GM20431 (cell line): ENCODE results near the gene CBS.
"Not testable (repeated sequence)": the region's sequence is repeated elsewhere in the genome, so short reads cannot be mapped to it uniquely, and the experiment has no call there.

ENCODE experiments used
- in situ Hi-C: fragments of 300-500 bp; cut with MseI, MboI; formaldehyde crosslinking; loops from one replicate; pipeline ENCODE4 v1.15.0; 2020; ENCODE audit warnings: low sequenced_read_pairs; ENCODE audit not compliant: unreplicated experiment

CBS gene

DNA sequence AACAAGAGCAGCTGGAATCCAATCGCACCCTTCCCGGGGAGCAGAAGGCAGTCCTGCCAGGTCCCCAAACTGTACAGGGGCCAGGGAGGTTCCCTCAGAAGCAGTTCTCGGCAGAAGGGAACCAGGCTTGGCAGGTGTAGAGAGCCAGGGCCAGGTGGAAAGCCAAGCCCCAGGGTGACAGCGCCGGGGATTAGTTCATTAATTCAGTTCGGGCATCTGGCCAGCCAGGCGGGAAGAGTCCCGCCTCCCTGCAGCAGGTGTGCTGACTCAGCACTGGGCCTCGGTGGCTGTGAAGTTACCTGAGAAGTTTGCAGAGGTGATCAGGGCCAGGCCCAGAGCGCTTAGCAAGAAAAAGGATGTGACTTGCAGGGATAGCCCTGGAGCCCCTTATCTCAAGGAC is 6.0 kb downstream of the CBS start:
- in situ Hi-C loops: not testable (repeated sequence)

GRCh38 chr21:43068065-43068464 is 7.6 kb downstream of the CBS start:
- in situ Hi-C loops: not testable (repeated sequence)

GRCh38 chr21:43066690-43067089 is 8.9 kb downstream of the CBS start:
- in situ Hi-C loops: not testable (repeated sequence)

- in situ Hi-C loops: not testable (repeated sequence)
These were observed 9.6 kb downstream of the CBS start for GRCh38 chr21:43065991-43066390.

GRCh38 chr21:43064265-43064917 is 11.2 kb downstream of the CBS start:
- in situ Hi-C loops: not testable (repeated sequence)

DNA sequence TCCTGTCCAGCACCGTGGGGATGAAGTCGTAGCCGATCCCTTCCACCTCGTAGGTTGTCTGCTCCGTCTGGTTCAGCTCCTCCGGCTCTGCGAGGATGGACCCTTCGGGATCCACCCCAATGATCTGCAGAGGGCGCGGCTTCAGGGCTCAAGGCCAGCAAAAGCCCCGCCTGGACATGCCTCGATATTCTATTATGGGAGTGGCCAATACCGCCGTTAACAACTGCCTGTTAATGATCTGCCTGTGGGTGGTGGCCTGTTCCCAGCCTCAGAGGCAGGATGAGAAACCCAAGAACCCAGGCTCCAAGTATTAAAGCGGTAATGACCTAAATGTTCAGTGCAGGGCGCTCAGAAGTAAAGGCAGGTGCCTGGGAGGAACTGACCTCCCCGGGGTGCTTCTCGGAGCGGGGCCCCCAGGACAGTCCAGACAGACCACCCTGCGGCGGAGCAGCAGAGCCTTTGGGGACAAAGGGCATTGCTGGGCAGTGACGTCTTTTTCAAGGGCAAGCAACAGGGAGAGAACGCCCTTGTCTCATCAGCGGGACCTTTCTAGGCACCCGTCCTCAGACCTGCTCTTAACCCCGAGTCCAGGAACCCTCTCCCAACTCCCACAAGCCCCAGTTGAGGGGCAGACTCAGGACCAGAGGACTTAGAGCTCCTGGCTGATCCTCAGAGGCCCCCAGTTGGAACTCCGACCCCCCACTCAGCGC is 12.5 kb downstream of the CBS start:
- in situ Hi-C loops: not testable (repeated sequence)

- in situ Hi-C loops: not testable (repeated sequence)
These were observed 22.5 kb downstream of the CBS start for GRCh38 chr21:43053112-43053511.

GRCh38 chr21:43045876-43046821 is 29.5 kb downstream of the CBS start:
- in situ Hi-C loops: not testable (repeated sequence)

DNA sequence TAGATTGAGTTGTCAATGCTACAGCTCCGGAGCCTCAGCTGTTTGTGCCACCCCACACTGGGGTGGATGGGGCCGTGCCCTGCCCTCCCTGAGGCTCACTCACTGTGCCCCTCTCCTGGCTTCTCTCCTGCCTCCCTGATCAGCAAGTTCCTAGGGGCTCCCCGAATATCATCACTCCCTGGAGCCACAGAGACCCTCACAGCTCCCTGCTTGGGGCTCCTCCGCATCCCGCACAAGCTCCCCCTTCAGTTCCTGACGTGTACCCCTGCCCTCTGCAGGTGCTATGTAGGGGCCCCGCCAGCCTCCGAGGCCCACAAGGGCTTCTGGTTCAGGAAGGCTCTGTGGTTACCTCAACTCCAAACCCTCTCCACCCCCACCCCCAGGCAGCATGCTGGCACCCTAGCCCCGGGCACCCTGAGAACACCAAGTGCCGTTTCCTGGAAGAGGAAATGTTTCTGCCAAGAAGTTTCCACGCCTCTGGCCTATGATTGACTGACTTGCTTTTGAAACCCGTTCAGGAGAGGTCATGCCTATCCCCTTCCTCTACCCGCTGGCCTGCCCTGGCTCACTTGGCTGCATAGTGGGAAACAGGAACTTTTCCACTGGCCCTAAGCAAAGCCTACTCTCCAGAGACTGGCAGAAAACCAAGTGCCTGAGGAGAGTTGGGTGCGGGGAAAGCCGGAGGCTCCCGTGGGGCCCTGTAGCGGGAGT is 30.3 kb downstream of the CBS start:
- in situ Hi-C loops: not testable (repeated sequence)

- in situ Hi-C loops: not testable (repeated sequence)
These were observed 31.1 kb downstream of the CBS start for GRCh38 chr21:43044547-43044946.

GRCh38 chr21:43043291-43043690 is 32.3 kb downstream of the CBS start:
- in situ Hi-C loops: not testable (repeated sequence)

DNA sequence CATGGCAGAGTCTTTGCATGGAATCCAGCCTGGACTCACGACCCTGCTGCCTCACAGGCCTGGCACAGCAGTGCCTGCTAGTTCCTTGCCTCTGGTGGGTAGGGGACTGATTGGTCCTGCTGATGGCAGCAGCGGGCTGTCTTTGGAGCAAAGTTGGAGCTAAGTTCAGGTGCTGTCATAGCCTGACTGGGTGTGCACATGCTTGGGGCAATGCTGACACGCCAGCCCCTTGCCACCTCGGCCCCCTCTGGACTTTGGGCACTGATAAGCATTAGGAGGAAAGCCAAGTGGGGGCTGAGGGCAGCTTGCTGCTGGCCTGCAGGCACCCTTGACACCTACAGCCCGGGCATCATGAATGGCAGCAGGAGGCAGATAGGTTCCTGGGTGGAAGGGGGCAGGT is 33.5 kb downstream of the CBS start:
- in situ Hi-C loops: not testable (repeated sequence)

DNA sequence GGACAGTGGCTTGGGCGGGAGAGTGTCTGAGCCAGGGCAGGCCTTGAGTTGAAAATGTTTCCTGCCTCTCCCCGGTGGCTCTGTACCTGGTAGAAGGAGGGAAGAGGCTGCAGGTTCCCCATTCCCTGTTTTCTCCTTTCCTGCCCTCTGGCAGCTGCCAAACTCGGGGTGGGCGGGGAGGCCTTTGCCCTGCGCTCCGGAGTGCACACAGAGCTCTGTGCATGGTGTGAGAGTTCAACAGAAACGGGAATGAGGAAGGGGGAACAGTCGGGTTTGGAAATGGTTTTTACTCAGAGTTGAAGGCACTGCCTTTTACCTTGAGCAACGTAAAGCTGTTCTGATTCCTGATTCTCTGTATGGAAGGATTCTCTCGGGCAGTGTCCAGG is 37.0 kb downstream of the CBS start:
- in situ Hi-C loops: not testable (repeated sequence)

DNA sequence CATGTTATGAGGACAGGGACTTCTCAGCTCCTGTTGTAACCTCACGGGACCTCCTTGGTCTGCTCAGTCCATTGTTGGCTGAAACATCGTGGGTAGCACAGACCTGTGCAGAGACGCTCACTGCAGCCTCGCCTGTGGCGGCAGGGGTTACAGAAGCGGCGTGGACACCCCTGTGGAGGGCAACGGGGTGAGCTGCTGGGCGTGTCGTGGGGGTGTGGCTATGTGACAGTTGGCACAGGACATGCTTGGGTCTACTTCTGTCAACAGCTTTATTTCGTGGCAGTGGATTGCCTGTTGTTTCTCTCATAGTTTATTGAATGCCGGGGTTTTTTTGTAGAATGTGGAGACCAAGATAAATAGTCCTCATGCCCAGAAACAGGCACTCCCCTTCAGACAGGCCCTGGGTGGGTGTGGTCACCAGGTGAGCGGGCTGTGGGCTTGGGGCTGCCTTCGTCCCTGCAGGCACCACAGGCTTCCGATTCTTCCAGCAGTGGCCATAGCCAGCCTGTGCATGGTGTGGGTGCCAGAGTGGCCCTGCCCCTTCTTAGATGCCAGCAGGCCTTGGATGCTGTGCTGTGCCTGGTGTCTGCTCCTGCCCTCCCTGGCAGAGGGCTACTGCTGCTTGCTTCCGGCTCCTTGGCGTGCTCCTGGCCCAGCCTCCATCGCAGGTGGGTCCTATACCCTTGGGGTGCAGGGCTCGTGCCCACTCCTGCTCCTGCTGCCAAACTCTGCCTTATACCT is 37.5 kb downstream of the CBS start:
- in situ Hi-C loops: not testable (repeated sequence)

DNA sequence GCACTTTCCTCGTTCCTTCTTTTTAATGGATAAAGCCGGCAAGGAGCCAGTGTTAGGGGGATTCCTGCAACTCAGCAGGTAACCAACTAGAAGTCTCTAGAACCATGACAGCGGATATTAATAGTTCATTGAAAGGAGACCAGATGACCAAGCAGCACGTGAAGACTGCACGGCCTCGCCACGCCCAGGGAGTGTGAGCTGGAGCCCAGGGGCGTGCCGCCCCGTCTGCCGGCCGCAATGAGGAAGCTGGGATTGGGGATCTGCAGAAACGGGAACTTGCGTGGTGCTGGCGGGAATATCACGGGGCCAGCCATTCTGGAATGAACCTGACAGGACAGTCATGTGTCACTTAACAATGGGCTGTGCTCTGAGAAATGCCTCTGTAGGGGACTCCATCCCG is 38.7 kb downstream of the CBS start:
- in situ Hi-C loops: not testable (repeated sequence)

GRCh38 chr21:43034826-43035225 is 40.8 kb downstream of the CBS start:
- in situ Hi-C loops: no loop called here

- in situ Hi-C loops: no loop called here
These were observed 41.5 kb downstream of the CBS start for GRCh38 chr21:43034101-43034500.

DNA sequence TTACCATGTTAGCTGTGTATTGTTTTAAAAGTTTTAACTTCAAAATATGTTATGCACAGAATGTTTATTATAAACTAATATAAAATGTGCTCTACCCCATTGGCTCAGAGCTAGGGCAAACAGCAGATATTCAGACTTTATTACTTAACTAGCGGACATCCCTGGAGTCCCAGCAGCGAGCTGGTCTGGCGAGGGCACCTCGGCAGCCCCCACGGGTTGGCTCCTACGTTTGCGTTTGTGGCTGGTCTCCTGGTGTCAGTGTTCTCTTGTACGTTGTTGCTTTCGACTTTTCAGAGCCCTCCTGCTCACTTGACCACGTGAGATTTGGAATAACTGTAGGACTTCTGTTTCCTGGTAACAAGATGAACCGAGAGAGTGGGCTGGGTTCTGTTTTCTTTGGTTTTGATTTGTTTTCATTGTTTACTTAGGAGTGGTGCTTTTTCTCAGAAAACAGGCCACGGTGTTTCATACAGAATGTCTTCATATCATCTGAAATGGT is 44.5 kb downstream of the CBS start:
- in situ Hi-C loops: no loop called here

DNA sequence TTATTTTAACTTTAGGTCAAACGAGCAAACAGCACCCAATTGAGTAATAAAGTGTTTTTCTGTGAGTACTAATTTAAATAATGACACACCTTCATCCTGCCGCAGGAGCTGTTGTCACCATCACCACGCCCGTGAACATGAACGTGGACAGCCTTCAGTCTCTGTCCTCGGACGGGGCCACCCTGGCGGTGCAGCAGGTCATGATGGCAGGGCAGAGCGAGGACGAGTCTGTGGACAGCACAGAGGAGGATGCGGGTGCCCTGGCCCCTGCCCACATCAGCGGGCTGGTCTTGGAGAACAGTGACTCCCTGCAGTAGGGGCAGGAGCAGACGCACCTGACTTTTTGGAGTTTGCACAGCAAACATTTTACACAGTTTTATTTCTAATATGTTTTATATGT is 45.9 kb downstream of the CBS start:
- in situ Hi-C loops: no loop called here
